ENCODE measurements around the gene SLC10A7. TPM values are rescaled to one million over a fixed set of nuclear protein-coding genes. Genes with fewer than 3 reads are reported as not detected.

SLC10A7 gene
- total RNA-seq, 1 donor from 2014 or later, result 23.5 TPM

- TF ChIP-seq, protein P1, sequence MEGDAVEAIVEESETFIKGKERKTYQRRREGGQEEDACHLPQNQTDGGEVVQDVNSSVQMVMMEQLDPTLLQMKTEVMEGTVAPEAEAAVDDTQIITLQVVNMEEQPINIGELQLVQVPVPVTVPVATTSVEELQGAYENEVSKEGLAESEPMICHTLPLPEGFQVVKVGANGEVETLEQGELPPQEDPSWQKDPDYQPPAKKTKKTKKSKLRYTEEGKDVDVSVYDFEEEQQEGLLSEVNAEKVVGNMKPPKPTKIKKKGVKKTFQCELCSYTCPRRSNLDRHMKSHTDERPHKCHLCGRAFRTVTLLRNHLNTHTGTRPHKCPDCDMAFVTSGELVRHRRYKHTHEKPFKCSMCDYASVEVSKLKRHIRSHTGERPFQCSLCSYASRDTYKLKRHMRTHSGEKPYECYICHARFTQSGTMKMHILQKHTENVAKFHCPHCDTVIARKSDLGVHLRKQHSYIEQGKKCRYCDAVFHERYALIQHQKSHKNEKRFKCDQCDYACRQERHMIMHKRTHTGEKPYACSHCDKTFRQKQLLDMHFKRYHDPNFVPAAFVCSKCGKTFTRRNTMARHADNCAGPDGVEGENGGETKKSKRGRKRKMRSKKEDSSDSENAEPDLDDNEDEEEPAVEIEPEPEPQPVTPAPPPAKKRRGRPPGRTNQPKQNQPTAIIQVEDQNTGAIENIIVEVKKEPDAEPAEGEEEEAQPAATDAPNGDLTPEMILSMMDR (IDR thresholded peaks at IDR 0.05), result no peak
- H3K27ac ChIP-seq, result no peak overlapping the region
- ATAC-seq, result no peak
Measured at GRCh38 chr4:146456681-146457080, 65.1 kb downstream of the SLC10A7 start.

DNA sequence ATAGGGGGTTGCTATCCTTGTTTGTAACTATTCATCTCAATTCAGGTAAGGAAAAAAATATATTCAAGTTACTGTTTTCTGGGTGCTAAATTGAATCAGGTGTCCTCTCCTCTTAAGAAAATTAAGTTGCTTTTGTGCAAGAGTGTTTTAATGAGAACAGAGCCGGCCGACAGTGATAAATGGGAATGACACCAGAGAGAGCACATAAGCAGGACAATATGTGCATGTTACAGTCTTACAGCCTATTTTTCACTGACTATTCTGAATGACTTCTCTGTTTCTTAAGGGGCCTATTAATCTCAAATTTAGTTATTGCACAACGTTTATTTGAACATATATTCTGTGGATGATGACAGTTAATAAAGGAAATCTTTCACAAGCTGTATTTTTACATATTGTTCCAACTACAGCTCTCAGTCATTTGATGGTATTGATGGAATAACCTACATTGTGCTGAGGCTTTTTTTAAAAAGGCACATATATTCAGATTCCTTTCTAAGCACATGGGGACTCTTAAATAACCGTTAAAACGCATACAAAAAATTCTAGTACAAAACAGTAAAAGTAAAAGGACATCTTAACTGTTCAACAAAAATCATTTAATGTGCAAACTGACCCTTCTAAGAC, 68.4 kb downstream of the SLC10A7 start:
- no peak for ATAC-seq
- intact Hi-C loops (cut with DNase I), result no loop called here
- H3K9me3 ChIP-seq, result no peaks in the 10 kb centered on the region
- H3K4me1 ChIP-seq, result no peaks in the 10 kb centered on the region
- no peaks in the 10 kb centered on the region for H3K36me3 ChIP-seq
- H3K4me3 ChIP-seq, result no peak overlapping the region
- H3K27me3 ChIP-seq (ENCODE audit: low read depth), result no peaks in the 10 kb centered on the region
- no peak for DNase-seq
- no peak overlapping the region for H3K27ac ChIP-seq
- TF ChIP-seq, protein P1 (IDR thresholded peaks at IDR 0.05), result no peak

More at GRCh38 chr4:146456681-146457080, 65.1 kb downstream of the SLC10A7 start:
- no peaks in the 10 kb centered on the region for H3K36me3 ChIP-seq
- H3K4me3 ChIP-seq, result no peak overlapping the region
- intact Hi-C loops (cut with DNase I), result no loop called here
- no peaks in the 10 kb centered on the region for H3K27me3 ChIP-seq (ENCODE audit: low read depth)
- DNase-seq, result no peak
- H3K9me3 ChIP-seq, result no peaks in the 10 kb centered on the region
- no peaks in the 10 kb centered on the region for H3K4me1 ChIP-seq

GRCh38 chr4:146450524-146450923, 71.2 kb downstream of the SLC10A7 start:
- DNase-seq, result no peak
- no peak for ATAC-seq
- H3K4me1 ChIP-seq, result no peaks in the 10 kb centered on the region
- H3K36me3 ChIP-seq, result no peaks in the 10 kb centered on the region
- H3K27ac ChIP-seq, result no peak overlapping the region
- TF ChIP-seq, protein P1 (IDR thresholded peaks at IDR 0.05), result no peak
- intact Hi-C loops (cut with DNase I), result no loop called here
- H3K9me3 ChIP-seq, result no peaks in the 10 kb centered on the region
- H3K4me3 ChIP-seq, result no peak overlapping the region
- H3K27me3 ChIP-seq (ENCODE audit: low read depth), result no peaks in the 10 kb centered on the region

- H3K36me3 ChIP-seq, result no peaks in the 10 kb centered on the region
Measured at GRCh38 chr4:146446555-146446954, 75.2 kb downstream of the SLC10A7 start.

DNA sequence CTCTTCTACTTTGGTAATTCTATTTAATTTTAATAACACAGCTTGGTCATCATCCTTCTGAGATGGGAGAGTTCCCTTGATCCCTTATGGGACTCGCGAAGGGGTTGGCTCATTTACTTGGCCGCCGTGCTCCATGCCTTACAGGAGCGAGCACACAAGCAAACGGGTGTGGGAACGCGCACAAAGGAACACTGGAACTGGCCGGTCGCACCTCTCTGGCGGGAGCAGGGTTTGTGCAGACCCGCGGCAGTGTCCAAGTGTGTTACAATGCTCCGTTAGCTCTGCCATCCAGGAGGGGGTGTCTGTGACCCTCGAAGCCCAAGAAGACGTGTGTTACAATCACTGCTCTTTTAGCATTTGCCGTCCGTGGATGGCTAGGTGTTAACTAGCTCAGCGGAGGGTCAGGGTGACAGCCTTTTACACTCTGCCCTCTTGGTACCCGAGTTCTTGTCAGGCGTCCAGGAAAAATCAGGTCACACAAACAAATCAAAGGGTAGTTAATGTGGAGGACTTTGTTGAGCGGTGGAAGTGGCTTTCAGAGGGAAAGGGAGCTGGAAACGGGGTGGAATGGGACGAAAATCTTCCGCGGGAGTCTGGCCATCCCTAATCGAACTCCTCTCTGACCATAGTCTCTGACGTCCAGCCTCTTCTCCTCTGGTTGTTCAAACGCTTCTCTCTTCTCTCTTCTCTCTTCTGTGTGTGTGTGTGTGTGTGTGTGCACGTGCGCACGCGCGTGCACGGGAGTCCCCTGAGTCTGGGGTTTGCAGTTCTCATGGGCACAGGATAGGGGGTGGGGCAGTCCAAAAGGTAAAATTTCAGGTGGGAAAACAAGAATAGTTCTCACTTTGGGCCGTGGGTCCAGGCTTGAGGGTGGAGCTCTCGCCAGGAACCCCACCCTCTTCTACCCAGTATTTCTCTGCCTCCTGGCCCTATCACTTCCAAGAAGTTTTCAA, 76.3 kb downstream of the SLC10A7 start:
- Histone ChIP-seq H3K36me3 (no peaks in the 10 kb centered on the region), H3K4me3 (no peak overlapping the region), H3K27ac (no peak overlapping the region), H3K9me3 (no peaks in the 10 kb centered on the region), H3K4me1 (no peaks in the 10 kb centered on the region), H3K27me3 (ENCODE audit: low read depth) (no peaks in the 10 kb centered on the region)
- ATAC-seq (no peak), DNase-seq (no peak)
- intact Hi-C loops (cut with DNase I), result no loop called here
- TF ChIP-seq, protein P1 (IDR thresholded peaks at IDR 0.05), result no peak

More at GRCh38 chr4:146446555-146446954, 75.2 kb downstream of the SLC10A7 start:
- H3K27me3 ChIP-seq (ENCODE audit: low read depth), result no peaks in the 10 kb centered on the region
- DNase-seq (no peak), ATAC-seq (no peak)
- H3K4me3 ChIP-seq, result no peak overlapping the region
- H3K9me3 ChIP-seq, result no peaks in the 10 kb centered on the region
- TF ChIP-seq, protein P1 (IDR thresholded peaks at IDR 0.05), result no peak
- intact Hi-C loops (cut with DNase I), result no loop called here
- no peak overlapping the region for H3K27ac ChIP-seq
- H3K4me1 ChIP-seq, result no peaks in the 10 kb centered on the region
